ENCODE data around the gene LGR6. TPM values are rescaled to one million over a fixed set of nuclear protein-coding genes. Genes with fewer than 3 reads are reported as not detected.

The LGR6 gene
- total and polyA plus RNA-seq, 10 of the 15 experiments (the other 5 are each of a cell fraction or from before 2014, with no cell fraction given), result not detected

DNA sequence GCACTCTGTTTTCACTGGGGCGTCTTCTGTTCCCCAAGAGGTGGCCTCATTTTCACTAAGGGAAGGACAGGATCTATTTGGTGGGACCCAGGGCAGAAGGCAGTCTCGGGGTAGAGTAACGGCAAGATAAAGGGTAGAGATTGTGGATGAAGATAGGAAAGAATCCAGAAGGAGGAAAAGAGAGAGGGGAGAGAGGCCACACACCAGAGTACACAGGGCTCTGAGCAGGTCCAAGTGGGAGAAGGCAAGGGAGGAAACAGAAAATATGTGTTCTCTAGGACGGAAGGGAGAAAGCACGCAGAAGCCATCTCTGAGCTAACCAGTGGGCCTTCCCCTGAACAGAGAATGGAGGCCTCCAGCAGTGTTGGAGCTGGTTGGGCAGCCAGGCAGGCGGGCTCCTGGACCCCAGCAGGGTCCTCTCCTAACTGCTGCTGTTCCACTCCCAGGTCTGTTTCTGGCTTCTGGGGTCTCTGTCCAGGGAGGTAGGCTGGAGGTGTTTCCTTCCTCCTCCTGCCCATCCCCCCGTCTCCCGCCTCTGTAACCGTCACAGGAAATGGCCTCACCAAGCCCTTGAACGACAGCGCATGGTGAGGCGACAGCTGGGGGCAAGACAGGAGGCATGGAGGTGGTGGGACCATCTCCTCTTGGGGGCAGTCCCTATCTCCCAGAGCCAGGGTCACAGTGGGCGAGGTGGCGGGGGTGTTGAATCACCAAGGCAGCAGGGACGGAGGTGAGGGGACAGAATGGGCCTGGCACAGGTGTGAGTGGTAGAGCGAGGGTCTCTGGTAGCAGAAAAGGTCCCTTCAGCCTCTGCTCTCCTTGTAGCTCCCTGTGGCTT, 33.8 kb upstream of the LGR6 start (continued):
- TF ChIP-seq, protein P1, sequence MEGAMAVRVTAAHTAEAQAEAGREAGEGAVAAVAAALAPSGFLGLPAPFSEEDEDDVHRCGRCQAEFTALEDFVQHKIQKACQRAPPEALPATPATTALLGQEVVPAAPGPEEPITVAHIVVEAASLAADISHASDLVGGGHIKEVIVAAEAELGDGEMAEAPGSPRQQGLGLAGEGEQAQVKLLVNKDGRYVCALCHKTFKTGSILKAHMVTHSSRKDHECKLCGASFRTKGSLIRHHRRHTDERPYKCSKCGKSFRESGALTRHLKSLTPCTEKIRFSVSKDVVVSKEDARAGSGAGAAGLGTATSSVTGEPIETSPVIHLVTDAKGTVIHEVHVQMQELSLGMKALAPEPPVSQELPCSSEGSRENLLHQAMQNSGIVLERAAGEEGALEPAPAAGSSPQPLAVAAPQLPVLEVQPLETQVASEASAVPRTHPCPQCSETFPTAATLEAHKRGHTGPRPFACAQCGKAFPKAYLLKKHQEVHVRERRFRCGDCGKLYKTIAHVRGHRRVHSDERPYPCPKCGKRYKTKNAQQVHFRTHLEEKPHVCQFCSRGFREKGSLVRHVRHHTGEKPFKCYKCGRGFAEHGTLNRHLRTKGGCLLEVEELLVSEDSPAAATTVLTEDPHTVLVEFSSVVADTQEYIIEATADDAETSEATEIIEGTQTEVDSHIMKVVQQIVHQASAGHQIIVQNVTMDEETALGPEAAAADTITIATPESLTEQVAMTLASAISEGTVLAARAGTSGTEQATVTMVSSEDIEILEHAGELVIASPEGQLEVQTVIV (IDR thresholded peaks at IDR 0.05; ENCODE audit: borderline replicate concordance, partially characterized antibody), result no peak
- TF ChIP-seq RAD51 (IDR thresholded peaks at IDR 0.05), result no peak
- 0 out of 4 replicates have a peak, but pooled peaks of 1 of the 2 experiments have one; percentile 34 for TF ChIP-seq SRF (IDR thresholded peaks at IDR 0.05; ENCODE audit: low read depth in 2 of 2, low read length in 2 of 2)
- TF ChIP-seq, protein P2, sequence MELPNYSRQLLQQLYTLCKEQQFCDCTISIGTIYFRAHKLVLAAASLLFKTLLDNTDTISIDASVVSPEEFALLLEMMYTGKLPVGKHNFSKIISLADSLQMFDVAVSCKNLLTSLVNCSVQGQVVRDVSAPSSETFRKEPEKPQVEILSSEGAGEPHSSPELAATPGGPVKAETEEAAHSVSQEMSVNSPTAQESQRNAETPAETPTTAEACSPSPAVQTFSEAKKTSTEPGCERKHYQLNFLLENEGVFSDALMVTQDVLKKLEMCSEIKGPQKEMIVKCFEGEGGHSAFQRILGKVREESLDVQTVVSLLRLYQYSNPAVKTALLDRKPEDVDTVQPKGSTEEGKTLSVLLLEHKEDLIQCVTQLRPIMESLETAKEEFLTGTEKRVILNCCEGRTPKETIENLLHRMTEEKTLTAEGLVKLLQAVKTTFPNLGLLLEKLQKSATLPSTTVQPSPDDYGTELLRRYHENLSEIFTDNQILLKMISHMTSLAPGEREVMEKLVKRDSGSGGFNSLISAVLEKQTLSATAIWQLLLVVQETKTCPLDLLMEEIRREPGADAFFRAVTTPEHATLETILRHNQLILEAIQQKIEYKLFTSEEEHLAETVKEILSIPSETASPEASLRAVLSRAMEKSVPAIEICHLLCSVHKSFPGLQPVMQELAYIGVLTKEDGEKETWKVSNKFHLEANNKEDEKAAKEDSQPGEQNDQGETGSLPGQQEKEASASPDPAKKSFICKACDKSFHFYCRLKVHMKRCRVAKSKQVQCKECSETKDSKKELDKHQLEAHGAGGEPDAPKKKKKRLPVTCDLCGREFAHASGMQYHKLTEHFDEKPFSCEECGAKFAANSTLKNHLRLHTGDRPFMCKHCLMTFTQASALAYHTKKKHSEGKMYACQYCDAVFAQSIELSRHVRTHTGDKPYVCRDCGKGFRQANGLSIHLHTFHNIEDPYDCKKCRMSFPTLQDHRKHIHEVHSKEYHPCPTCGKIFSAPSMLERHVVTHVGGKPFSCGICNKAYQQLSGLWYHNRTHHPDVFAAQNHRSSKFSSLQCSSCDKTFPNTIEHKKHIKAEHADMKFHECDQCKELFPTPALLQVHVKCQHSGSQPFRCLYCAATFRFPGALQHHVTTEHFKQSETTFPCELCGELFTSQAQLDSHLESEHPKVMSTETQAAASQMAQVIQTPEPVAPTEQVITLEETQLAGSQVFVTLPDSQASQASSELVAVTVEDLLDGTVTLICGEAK (IDR thresholded peaks at IDR 0.05; ENCODE audit: borderline replicate concordance), result peak; percentile 42; the same call in 1 of the 2 replicates
- TF ChIP-seq BACH1 (IDR thresholded peaks at IDR 0.05; ENCODE audit: borderline replicate concordance), result 0 out of 2 replicates have a peak, but pooled peaks have one; percentile 18
- peak; percentile 60; the same call in 1 of the 2 replicates for TF ChIP-seq TAF1 (IDR thresholded peaks at IDR 0.05; ENCODE audit: borderline replicate concordance, low read depth, low read length)
- no peak; the same call in 1 of the 2 replicates for TF ChIP-seq SIN3A (IDR thresholded peaks at IDR 0.05; ENCODE audit: low read depth, low read length)
- no peak for TF ChIP-seq FOXM1 (IDR thresholded peaks at IDR 0.05; ENCODE audit: low read depth, low read length)
- TF ChIP-seq ZNF217 (IDR thresholded peaks at IDR 0.05), result no peak
- TF ChIP-seq TCF3 (IDR thresholded peaks at IDR 0.05; ENCODE audit: borderline replicate concordance, insufficient read depth, low read depth, low read length), result peak; percentile 81
- TF ChIP-seq, protein P3, sequence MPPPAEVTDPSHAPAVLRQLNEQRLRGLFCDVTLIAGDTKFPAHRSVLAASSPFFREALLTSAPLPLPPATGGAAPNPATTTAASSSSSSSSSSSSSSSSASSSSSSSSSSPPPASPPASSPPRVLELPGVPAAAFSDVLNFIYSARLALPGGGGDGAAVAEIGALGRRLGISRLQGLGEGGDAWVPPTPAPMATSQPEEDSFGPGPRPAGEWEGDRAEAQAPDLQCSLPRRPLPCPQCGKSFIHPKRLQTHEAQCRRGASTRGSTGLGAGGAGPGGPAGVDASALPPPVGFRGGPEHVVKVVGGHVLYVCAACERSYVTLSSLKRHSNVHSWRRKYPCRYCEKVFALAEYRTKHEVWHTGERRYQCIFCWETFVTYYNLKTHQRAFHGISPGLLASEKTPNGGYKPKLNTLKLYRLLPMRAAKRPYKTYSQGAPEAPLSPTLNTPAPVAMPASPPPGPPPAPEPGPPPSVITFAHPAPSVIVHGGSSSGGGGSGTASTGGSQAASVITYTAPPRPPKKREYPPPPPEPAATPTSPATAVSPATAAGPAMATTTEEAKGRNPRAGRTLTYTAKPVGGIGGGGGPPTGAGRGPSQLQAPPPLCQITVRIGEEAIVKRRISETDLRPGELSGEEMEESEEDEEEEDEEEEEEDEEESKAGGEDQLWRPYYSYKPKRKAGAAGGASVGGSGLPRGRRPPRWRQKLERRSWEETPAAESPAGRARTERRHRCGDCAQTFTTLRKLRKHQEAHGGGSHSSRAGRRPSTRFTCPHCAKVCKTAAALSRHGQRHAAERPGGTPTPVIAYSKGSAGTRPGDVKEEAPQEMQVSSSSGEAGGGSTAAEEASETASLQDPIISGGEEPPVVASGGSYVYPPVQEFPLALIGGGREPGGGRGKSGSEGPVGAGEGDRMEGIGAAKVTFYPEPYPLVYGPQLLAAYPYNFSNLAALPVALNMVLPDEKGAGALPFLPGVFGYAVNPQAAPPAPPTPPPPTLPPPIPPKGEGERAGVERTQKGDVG (CRISPR knock-in tag; IDR thresholded peaks at IDR 0.05), result no peak
- TF ChIP-seq, protein P4, sequence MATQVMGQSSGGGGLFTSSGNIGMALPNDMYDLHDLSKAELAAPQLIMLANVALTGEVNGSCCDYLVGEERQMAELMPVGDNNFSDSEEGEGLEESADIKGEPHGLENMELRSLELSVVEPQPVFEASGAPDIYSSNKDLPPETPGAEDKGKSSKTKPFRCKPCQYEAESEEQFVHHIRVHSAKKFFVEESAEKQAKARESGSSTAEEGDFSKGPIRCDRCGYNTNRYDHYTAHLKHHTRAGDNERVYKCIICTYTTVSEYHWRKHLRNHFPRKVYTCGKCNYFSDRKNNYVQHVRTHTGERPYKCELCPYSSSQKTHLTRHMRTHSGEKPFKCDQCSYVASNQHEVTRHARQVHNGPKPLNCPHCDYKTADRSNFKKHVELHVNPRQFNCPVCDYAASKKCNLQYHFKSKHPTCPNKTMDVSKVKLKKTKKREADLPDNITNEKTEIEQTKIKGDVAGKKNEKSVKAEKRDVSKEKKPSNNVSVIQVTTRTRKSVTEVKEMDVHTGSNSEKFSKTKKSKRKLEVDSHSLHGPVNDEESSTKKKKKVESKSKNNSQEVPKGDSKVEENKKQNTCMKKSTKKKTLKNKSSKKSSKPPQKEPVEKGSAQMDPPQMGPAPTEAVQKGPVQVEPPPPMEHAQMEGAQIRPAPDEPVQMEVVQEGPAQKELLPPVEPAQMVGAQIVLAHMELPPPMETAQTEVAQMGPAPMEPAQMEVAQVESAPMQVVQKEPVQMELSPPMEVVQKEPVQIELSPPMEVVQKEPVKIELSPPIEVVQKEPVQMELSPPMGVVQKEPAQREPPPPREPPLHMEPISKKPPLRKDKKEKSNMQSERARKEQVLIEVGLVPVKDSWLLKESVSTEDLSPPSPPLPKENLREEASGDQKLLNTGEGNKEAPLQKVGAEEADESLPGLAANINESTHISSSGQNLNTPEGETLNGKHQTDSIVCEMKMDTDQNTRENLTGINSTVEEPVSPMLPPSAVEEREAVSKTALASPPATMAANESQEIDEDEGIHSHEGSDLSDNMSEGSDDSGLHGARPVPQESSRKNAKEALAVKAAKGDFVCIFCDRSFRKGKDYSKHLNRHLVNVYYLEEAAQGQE (IDR thresholded peaks at IDR 0.05; ENCODE audit: low read depth, low read length), result 0 out of 2 replicates have a peak, but pooled peaks have one; percentile 15
- no peak for TF ChIP-seq ZNF622 (IDR thresholded peaks at IDR 0.05)
- no peak for TF ChIP-seq NFYB (IDR thresholded peaks at IDR 0.05; ENCODE audit: insufficient read depth, low read depth, low read length)
- no peak for TF ChIP-seq SREBF2 (IDR thresholded peaks at IDR 0.05; ENCODE audit: low read length)
